Fibroblast of pulmonary artery (primary cell): ENCODE data around the gene GALNT2.

Experiments used
- DNase-seq: peaks from one replicate; pipeline ENCODE4 v3.0.0-alpha.2; 2010; ENCODE audit warnings: low read depth
- H3K4me3 ChIP-seq: replicated peaks from 2 replicates; pipeline ENCODE4 v1.5.1; 2011; ENCODE audit warnings: low read depth, mild to moderate bottlenecking, control low read depth, low read length, moderate library complexity
- CTCF ChIP-seq: IDR thresholded peaks from 2 replicates; pipeline ENCODE4 v1.5.1; 2011; ENCODE audit warnings: mild to moderate bottlenecking, control low read depth, low read length, inconsistent platforms; ENCODE audit errors: missing control alignments

Gene GALNT2

GRCh38 chr1:230299191-230300006 lies 232.4 kb downstream of the GALNT2 start:
- H3K4me3 ChIP-seq, result no peak overlapping the region
- no peak for TF ChIP-seq CTCF

GRCh38 chr1:230300322-230301301 lies 233.6 kb downstream of the GALNT2 start:
- no peak for TF ChIP-seq CTCF
- H3K4me3 ChIP-seq, result no peak overlapping the region

More at GRCh38 chr1:230299191-230300006, 232.4 kb downstream of the GALNT2 start:
- no peak for DNase-seq

GRCh38 chr1:230301322-230301721 lies 234.3 kb downstream of the GALNT2 start:
- DNase-seq, result no peak
- TF ChIP-seq CTCF, result no peak
- H3K4me3 ChIP-seq, result no peak overlapping the region

More at GRCh38 chr1:230300322-230301301, 233.6 kb downstream of the GALNT2 start:
- DNase-seq, result no peak

DNA sequence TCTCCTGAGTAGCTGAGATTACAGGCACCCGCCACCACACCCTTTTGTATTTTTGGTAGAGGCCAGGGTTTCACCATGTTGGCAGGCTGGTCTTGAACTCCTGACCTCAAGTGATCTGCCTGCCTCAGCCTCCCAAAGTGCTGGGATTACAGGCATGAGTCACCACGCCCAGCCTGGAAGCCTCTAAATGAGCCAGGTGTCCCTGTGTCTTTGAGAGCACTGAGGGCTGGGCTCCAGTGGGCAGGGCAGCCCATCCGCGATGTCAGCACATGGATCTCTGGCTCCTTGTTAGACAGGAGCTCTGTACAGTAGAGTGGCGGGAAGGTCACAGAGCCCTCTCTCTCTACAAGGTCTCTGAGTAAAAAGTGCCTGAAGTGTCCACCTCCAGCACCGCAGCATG lies 234.8 kb downstream of the GALNT2 start:
- no peak overlapping the region for H3K4me3 ChIP-seq
- DNase-seq, result no peak
- TF ChIP-seq CTCF, result no peak

DNA sequence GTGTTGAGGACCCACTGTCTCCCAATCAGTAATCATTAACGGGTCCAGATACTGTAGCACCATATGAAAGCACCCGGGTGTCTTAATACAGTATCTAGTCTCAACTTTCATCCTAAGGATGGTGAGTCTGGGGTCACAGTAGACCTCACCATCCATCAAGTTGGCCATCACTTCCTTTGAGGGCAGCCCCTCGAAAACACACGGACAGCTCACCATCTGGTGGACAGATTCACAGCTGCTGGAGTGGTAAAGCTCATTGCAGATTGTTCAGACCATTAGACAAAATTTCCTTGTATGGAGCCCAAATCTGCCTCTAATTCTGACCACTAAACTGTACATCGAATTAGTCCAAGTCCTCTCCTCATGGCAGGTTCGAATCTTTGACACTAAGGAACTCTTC lies 236.0 kb downstream of the GALNT2 start:
- no peak for TF ChIP-seq CTCF
- DNase-seq, result no peak

DNA sequence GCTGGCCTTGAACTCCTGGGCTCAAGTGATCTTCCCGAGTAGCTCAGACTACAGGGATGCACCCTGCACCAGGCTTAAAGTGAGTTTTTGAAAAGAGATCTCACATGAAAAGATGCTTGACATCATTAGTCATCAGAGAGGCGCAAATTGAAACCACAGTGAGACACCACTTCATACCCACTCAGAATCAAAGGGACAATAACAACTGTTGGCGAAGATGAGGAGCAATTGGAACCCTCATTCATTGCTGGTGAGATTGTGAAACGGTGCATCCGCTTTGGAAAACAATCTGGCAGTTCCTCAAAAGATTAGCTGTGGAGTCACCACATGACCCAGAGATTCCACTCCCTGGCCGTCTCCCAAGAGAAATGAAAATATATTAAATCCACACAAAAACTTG lies 236.8 kb downstream of the GALNT2 start:
- peak; percentile 81 for DNase-seq
- TF ChIP-seq CTCF, result no peak
- H3K4me3 ChIP-seq, result no peak overlapping the region

More for the DNA sequence above, 236.0 kb downstream of the GALNT2 start:
- no peak overlapping the region for H3K4me3 ChIP-seq
